ENCODE results near the gene ELANE. TPM values are rescaled to one million over a fixed set of nuclear protein-coding genes. Genes with fewer than 3 reads are reported as not detected.
"Not testable (repeated sequence)": the region's sequence is repeated elsewhere in the genome, so short reads cannot be mapped to it uniquely, and the experiment has no call there.

The ELANE gene
- polyA plus RNA-seq, 1 experiment: not detected

DNA sequence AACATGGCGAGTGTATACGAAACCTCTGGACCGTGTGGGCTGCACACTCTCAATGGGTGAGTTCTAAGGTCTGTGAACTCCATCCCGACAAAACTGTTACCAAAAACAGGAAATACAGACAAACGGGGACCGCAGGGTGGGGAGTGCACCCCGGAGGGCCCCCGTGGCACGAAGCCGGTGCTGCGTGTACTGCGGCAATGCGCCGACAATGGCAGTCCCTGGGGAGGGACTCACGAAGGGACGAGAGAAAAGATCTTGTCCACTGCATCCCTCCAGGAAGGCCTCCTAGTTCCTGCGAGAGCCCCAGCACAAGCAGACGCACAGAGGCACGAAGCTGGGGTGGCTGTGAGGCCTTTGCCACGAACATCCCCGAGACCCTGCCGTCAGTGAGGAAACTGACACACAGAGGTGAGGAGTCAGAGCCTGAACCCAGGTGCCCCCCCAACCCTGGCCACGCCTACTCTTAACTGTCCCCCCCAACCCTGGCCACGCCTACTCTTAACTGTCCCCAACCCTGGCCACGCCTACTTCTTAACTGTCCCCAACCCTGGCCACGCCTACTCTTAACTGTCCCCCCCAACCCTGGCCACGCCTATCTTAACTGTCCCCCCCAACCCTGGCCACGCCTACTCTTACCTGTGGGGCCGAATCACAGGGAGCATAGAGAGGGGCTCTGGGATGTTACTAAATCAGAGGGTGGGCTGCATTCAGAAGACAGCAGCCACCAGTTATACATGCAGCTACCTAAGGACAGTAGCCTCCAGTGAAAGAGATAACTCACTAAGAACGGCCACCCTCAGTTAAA is 36.7 kb downstream of the ELANE start:
- TF ChIP-seq, protein P1, sequence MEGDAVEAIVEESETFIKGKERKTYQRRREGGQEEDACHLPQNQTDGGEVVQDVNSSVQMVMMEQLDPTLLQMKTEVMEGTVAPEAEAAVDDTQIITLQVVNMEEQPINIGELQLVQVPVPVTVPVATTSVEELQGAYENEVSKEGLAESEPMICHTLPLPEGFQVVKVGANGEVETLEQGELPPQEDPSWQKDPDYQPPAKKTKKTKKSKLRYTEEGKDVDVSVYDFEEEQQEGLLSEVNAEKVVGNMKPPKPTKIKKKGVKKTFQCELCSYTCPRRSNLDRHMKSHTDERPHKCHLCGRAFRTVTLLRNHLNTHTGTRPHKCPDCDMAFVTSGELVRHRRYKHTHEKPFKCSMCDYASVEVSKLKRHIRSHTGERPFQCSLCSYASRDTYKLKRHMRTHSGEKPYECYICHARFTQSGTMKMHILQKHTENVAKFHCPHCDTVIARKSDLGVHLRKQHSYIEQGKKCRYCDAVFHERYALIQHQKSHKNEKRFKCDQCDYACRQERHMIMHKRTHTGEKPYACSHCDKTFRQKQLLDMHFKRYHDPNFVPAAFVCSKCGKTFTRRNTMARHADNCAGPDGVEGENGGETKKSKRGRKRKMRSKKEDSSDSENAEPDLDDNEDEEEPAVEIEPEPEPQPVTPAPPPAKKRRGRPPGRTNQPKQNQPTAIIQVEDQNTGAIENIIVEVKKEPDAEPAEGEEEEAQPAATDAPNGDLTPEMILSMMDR (IDR thresholded peaks at IDR 0.05; ENCODE audit: low read depth, low read length): no peak
- no peak overlapping the region for H3K27ac ChIP-seq (ENCODE audit: low read depth, low read length)
- ChIA-PET POLR2A (no interaction called here), CTCF (no interaction called here)
- no peaks in the 10 kb centered on the region; the same call in 1 of the 2 replicates for H3K9me3 ChIP-seq (ENCODE audit: control insufficient read depth, insufficient read depth, low read length)
- no peak for DNase-seq (ENCODE audit: low read depth, low spot score)
- H3K27me3 ChIP-seq (ENCODE audit: control insufficient read depth, insufficient read depth, low read length): no peaks in the 10 kb centered on the region
- no peak overlapping the region for H3K4me3 ChIP-seq (ENCODE audit: low read depth, low read length)

DNA sequence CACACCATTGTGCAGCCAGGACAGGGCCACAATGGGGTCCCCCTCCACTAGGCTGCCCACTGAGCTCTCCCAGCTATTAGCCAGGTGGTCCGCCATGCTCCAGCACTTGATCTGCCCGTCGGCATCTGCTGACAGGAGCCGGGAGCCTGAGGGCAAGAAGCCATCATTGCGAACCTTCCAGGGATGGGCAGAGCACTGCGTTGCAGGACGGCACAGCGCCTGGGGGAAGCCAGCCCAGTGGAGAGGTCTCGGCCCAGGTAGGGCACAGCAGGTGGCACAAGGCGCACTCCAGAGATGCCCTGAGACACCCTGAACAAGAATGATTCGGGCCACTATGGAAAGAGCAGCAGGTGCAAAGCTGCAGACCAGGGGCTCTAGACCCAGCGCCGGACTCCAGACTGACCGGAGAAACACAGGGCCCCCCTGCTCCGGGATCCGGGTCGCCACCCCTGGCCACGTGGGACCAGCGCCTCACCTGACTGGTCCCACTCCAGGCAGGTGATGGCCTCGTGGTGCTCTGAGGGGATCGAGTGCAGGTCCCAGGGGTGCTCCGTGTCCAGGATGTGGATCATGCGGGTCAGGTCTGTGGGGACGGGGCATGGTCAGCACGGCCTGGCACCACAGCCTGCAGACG is 37.7 kb downstream of the ELANE start:
- Histone ChIP-seq H3K4me3 (ENCODE audit: low read depth, low read length) (no peak overlapping the region), H3K27ac (ENCODE audit: low read depth, low read length) (no peak overlapping the region), H3K9me3 (ENCODE audit: control insufficient read depth, insufficient read depth, low read length) (no peaks in the 10 kb centered on the region; the same call in 1 of the 2 replicates), H3K27me3 (ENCODE audit: control insufficient read depth, insufficient read depth, low read length) (no peaks in the 10 kb centered on the region)
- TF ChIP-seq, protein P1 (IDR thresholded peaks at IDR 0.05; ENCODE audit: low read depth, low read length): no peak
- CTCF ChIA-PET: no interaction called here
- DNase-seq (ENCODE audit: low read depth, low spot score): no peak
- POLR2A ChIA-PET: interaction anchor here (0.6 kb wide), 1 partner anchor 11 kb away, joined by 3 read pairs; no protein-coding TSS in a partner anchor

DNA sequence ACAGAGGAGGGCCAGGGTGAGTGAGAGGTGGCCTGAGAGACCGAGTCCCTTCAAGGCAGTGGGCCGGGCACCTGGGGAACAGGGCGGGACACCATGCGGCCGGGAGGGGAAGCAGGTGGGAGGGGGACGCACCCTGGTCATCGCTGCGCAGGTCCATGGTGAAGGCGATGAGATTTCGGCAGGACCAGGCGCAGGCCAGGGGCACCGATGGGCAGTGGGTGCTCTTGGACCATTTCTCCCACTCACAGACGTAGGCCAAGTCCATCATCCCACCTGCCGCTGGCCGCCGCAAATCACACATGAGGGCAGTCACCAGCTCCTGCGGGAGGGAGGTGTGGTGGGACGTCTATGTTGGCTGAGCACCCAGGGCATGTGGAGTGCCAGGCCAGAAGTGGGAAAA is 38.7 kb downstream of the ELANE start:
- TF ChIP-seq, protein P1 (IDR thresholded peaks at IDR 0.05; ENCODE audit: low read depth, low read length): no peak
- CTCF ChIA-PET: no interaction called here
- Histone ChIP-seq H3K27ac (ENCODE audit: low read depth, low read length) (no peak overlapping the region), H3K27me3 (ENCODE audit: control insufficient read depth, insufficient read depth, low read length) (no peaks in the 10 kb centered on the region), H3K9me3 (ENCODE audit: control insufficient read depth, insufficient read depth, low read length) (no peaks in the 10 kb centered on the region; the same call in 1 of the 2 replicates), H3K4me3 (ENCODE audit: low read depth, low read length) (no peak overlapping the region)
- POLR2A ChIA-PET: no interaction called here
- DNase-seq (ENCODE audit: low read depth, low spot score): no peak

DNA sequence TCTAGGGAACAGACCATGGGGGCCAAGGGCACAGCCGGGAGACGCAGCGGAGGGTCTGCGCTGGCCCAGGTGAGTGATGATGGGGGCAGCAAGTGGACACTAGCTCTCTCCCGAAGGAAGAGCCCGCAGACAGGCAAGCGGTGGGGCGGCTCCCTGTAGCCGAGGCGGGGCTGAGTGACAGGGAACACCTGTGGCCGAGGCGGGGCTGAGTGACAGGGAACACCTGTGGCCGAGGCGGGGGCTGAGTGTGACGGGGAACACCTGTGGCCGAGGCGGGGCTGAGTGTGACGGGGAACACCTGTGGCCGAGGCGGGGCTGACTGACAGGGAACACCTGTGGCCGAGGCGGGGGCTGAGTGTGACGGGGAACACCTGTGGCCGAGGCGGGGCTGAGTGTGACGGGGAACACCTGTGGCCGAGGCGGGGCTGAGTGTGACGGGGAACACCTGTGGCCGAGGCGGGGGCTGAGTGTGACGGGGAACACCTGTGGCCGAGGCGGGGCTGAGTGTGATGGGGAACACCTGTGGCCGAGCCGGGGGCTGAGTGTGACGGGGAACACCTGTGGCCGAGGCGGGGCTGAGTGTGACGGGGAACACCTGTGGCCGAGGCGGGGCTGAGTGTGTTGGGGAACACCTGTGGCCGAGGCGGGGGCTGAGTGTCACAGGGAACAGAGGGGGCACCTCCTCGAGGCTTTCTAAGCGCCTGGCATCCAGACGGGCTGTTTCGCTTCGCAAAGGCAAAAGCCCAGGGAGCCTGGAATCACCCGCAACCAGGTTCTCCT is 39.5 kb downstream of the ELANE start:
- CTCF ChIA-PET: not testable (repeated sequence)

DNA sequence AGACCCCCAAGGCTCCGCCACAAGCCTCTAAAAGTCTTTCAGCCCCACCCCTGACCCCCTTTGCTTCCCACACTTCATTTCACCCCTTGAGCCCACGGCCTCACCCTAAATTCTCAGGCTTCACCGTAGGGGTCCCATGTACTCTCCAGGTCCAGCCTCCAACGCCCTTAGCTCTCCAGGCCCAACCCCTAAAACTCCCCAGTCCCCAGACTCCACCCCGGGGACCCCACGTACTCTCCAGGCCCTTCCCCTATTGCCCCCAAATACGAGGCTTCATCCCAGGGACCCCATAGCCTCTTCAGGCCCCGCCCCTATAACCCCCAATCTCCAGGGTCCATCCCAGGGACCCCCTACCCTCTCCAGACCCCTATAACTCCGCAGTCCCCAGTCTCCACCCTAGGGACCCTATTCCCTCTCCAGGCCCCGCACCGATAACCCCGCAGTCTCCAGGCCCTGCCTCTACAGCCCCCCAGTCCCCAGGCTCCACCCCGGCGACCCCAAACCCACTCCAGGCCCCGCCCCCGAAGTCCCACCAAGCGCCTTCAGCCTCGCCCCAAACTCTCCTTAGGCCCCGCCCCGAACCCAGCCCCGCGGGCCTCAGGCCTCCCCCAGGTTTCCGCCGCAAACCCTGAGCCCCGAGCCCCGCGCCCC is 40.3 kb downstream of the ELANE start:
- POLR2A ChIA-PET: interaction anchor here (0.6 to 1.2 kb wide), 6 partner anchors 11 to 135 kb away, joined by 3 to 5 read pairs (median 3); no protein-coding TSS in a partner anchor
- Histone ChIP-seq H3K27ac (ENCODE audit: low read depth, low read length) (peak overlapping the region; percentile 39), H3K27me3 (ENCODE audit: control insufficient read depth, insufficient read depth, low read length) (no peaks in the 10 kb centered on the region), H3K4me3 (ENCODE audit: low read depth, low read length) (peak overlapping the region; percentile 82), H3K9me3 (ENCODE audit: control insufficient read depth, insufficient read depth, low read length) (no peaks in the 10 kb centered on the region; the same call in 1 of the 2 replicates)
- TF ChIP-seq, protein P1 (IDR thresholded peaks at IDR 0.05; ENCODE audit: low read depth, low read length): no peak
- CTCF ChIA-PET: no interaction called here
- DNase-seq (ENCODE audit: low read depth, low spot score): no peak

More for the DNA sequence above, 39.5 kb downstream of the ELANE start:
- not testable (repeated sequence) for H3K9me3 ChIP-seq (ENCODE audit: control insufficient read depth, insufficient read depth, low read length); H3K27me3 ChIP-seq (ENCODE audit: control insufficient read depth, insufficient read depth, low read length); H3K27ac ChIP-seq (ENCODE audit: low read depth, low read length); DNase-seq (ENCODE audit: low read depth, low spot score)
- peak overlapping the region; percentile 82 for H3K4me3 ChIP-seq (ENCODE audit: low read depth, low read length)
- POLR2A ChIA-PET: interaction anchor here (0.7 to 1.0 kb wide), 2 partner anchors 11 to 114 kb away, joined by 4 to 5 read pairs; no protein-coding TSS in a partner anchor
